ENCODE data around the gene ARHGAP18.

The ARHGAP18 gene

DNA sequence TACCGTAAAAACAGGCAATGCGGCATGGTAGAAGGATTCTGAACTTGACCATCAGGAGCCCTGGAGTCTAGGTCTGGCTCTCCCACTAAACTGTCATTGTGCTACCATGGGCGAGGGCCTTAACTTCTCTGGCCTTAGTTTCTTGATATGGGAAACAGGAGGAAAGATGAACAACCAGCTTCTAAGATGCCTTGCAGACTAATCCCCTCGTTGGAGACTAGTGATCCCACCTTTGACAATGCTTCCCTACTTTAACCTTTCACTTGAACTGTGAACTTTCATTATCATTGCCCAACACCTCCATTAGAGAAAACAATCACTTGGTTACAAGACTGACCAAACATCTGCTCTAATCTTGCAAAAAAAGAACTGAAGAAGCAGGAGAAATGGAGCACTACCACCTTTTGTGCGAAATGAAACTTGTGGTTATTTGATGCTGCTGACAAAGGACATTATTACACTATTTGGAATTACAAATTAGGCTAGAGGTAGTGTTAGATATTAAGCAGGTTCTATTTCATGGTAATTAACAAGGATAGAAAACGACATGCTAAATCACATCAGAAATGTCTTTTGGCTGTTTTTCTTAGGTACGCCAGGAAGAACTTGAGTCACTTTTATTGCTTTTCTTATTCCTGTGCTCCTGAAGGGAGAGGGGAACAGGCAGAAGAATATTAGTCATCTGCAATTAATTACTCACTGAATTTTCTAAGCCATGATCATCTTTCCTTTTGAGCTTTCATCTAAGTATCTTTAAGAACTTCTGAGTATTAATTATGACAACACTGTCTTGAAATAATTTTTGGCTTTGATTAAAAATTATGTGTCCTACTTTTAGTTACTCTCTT is 39.1 kb upstream of the ARHGAP18 start:
- TF ChIP-seq, protein P1, sequence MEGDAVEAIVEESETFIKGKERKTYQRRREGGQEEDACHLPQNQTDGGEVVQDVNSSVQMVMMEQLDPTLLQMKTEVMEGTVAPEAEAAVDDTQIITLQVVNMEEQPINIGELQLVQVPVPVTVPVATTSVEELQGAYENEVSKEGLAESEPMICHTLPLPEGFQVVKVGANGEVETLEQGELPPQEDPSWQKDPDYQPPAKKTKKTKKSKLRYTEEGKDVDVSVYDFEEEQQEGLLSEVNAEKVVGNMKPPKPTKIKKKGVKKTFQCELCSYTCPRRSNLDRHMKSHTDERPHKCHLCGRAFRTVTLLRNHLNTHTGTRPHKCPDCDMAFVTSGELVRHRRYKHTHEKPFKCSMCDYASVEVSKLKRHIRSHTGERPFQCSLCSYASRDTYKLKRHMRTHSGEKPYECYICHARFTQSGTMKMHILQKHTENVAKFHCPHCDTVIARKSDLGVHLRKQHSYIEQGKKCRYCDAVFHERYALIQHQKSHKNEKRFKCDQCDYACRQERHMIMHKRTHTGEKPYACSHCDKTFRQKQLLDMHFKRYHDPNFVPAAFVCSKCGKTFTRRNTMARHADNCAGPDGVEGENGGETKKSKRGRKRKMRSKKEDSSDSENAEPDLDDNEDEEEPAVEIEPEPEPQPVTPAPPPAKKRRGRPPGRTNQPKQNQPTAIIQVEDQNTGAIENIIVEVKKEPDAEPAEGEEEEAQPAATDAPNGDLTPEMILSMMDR (IDR thresholded peaks at IDR 0.05; ENCODE audit: insufficient read depth, missing control alignments) = no peak
- FAIRE-seq (no peak), DNase-seq (ENCODE audit: insufficient read length, low spot score) (no peak)

DNA sequence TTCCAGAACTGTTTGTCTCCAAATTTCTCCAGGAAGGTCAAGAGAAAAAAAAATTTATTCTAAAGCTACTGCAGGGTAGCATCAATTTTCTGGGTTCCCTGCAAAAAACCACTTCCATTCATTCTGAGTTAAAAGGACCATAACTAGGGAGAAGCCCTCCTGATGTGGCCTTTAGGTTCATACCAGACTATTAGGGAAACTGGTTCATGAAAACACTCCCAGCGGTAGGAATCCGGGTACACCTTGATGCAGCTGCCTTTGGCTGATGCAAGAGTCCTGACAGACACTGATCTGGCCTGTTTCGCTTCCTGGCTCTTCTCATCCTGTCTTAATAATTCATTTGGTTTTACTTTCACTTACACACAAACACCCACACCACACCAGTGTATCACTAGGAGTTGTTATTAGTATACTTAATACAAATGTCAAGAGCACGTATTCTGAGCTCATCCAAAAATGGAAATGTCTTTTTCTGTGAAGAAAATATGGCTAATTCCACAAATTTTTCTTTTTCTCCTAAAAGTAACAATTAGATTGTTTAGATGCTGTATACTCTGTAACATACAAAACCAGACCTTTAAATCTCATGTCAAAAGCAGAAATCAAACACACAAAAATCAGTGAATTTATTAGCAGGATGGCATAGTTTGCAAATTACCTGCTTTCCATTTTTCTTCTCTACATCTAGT is 38.4 kb upstream of the ARHGAP18 start:
- FAIRE-seq = no peak
- DNase-seq (ENCODE audit: insufficient read length, low spot score) = no peak
- TF ChIP-seq, protein P1 (IDR thresholded peaks at IDR 0.05; ENCODE audit: insufficient read depth, missing control alignments) = no peak

DNA sequence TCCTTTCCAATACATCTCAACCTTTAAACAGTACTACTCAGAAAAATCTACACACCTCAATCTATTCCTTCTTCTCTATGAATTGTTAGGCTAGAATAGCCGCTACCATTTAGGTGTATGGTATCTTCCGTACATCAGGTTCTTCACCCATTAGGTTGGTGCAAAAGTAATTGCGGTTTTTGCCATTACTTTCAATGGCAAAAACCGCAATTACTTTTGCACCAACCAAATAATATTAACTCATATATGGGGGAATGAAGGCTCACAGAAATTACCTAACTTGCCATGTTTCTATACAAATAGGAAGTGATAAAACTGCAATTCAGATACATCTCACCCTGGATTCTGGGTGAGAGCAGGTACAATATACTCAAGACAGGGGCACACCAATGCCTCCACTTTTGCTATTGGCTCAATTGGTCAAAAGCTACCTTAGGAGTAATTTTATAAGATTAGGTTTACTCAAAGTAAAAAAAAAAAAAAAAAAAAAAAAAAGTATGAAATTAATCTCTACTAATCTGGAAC is 37.7 kb upstream of the ARHGAP18 start:
- no peak for DNase-seq (ENCODE audit: insufficient read length, low spot score)
- no peak for FAIRE-seq
- TF ChIP-seq, protein P1 (IDR thresholded peaks at IDR 0.05; ENCODE audit: insufficient read depth, missing control alignments) = no peak

DNA sequence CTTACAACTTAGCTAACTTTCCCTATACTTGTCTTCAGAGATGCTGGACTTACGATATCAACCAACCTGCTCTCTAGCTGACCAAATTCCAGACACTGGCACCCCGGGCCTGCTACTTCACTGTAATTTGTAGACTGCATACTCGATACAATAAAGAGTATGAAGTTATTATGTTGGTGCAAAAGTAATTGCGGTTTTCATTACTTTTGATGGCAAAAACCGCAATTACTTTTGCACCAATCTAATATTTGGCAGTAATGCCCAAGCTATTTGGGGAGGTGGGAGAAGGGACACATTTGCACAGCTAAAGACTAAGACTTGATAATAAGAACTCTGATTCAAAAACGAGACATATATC is 34.9 kb upstream of the ARHGAP18 start:
- TF ChIP-seq, protein P1 (IDR thresholded peaks at IDR 0.05; ENCODE audit: insufficient read depth, missing control alignments) = no peak
- DNase-seq (ENCODE audit: insufficient read length, low spot score) = no peak
- no peak for FAIRE-seq

DNA sequence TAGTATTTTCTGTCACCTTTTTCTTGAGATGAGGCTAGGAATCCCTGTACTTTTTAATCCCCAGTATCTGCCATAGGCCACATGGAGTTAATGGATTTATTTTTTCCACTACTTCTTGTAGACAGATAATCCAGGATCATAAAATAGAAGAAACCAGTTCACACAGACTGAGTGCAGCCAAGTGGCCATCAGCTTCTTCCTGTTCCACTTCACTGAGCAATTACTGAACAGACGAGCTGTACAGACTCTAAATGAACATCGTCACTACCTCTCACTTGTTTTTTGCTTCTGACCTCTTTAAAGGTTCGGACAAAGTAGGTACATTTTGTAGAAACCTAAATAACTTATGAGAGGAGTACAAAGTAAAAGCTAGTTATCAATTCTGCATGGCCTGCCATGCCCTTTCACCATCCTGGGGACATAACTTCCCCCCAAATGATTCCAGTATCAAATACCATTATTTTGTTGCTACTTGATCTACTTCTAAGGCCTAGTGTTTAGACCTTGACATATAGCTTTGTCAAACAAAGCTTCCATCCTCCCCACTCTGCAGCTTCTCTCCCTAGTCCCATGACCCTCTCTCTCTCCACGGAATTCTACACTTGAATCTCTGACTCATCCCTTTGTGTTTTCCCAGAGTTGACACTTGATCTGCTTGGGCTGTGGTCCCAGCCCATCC is 34.4 kb upstream of the ARHGAP18 start:
- DNase-seq (ENCODE audit: insufficient read length, low spot score) (no peak), FAIRE-seq (no peak)
- TF ChIP-seq, protein P1 (IDR thresholded peaks at IDR 0.05; ENCODE audit: insufficient read depth, missing control alignments) = no peak

DNA sequence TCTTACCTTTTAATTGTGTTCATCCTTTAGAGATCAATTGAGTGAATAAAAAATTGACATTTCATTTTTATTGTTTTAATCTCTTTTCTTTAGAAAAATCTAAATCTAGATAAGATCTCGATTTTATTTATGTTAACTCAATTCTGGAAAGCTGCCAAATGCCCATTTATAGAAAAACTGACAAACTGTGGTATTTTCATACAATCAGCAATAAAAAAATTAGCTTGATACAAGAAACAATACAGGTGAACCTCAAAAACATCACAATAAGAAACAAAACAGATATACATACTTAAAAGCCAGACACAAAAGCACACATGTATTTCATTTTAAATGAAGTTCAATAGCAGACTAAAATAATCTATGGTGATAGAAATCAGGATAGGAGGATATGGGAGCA is 30.0 kb upstream of the ARHGAP18 start:
- no peak for FAIRE-seq
- no peak for DNase-seq (ENCODE audit: insufficient read length, low spot score)
- TF ChIP-seq, protein P1 (IDR thresholded peaks at IDR 0.05; ENCODE audit: insufficient read depth, missing control alignments) = no peak

Data from D721Med (cell line).